Liver (tissue), 9 donors: ENCODE data around the gene ARHGEF12. TPM values are rescaled to one million over a fixed set of nuclear protein-coding genes. Genes with fewer than 3 reads are reported as not detected.

Source experiments
- DNase-seq: peaks from one replicate; pipeline ENCODE4 v3.0.0-alpha.2; 2017; ENCODE audit warnings: low spot score
- H3K27ac ChIP-seq, 2 donors: one replicate each; pipeline ENCODE4 v1.7.0; 2013; ENCODE audit warnings: inconsistent platforms in 2 of 2, low read length in 2 of 2, control low read depth in 1 of 2, low read depth in 1 of 2, mild to moderate bottlenecking in 1 of 2
- H3K27me3 ChIP-seq, 4 donors: one replicate each; pipeline versions ENCODE4 v1.6.1 to v1.7.0; 2013; ENCODE audit warnings: low read length in 3 of 4, inconsistent platforms in 1 of 4, mild to moderate bottlenecking in 1 of 4, moderate library complexity in 1 of 4; ENCODE audit not compliant: control insufficient read depth in 4 of 4, insufficient read depth in 4 of 4
- H3K36me3 ChIP-seq, 4 donors: one replicate each; pipeline versions ENCODE4 v1.6.1 to v1.7.0; 2013; ENCODE audit warnings: low read length in 3 of 4, mild to moderate bottlenecking in 3 of 4, low read depth in 1 of 4, moderate library complexity in 1 of 4; ENCODE audit not compliant: control insufficient read depth in 4 of 4, insufficient read depth in 3 of 4
- H3K4me1 ChIP-seq, 4 donors: one replicate each; pipeline versions ENCODE4 v1.6.1 to v1.7.0; 2013; ENCODE audit warnings: low read length in 3 of 4, mild to moderate bottlenecking in 3 of 4, moderate library complexity in 1 of 4; ENCODE audit not compliant: control insufficient read depth in 4 of 4, insufficient read depth in 4 of 4
- H3K4me3 ChIP-seq, 3 donors: one replicate each; pipeline versions ENCODE4 v1.6.1 to v1.7.0; 2013; ENCODE audit warnings: low read length in 3 of 3, control low read depth in 1 of 3, low read depth in 1 of 3, mild to moderate bottlenecking in 1 of 3
- H3K9ac ChIP-seq, 2 donors: one replicate each; pipeline ENCODE4 v1.7.0; 2013; ENCODE audit warnings: low read length in 2 of 2, mild to moderate bottlenecking in 2 of 2, moderate library complexity in 2 of 2, control low read depth in 1 of 2, low read depth in 1 of 2
- H3K9me3 ChIP-seq, 4 donors: one replicate each; pipeline versions ENCODE4 v1.6.1 to v1.7.0; 2013; ENCODE audit warnings: low read length in 3 of 4; ENCODE audit not compliant: control insufficient read depth in 4 of 4
- FOXA1 ChIP-seq: IDR thresholded peaks from 2 replicates; pipeline ENCODE4 v1.6.1; 2016; ENCODE audit warnings: antibody characterized with exemption
- FOXA2 ChIP-seq: IDR thresholded peaks from 2 replicates; pipeline ENCODE4 v1.6.1; 2016; ENCODE audit warnings: antibody characterized with exemption
- GABPA ChIP-seq, 2 donors: IDR thresholded peaks in 1 of 2; conservative IDR thresholded peaks in 1 of 2; 2 replicates each; pipeline ENCODE4 v1.6.1; 2016; ENCODE audit warnings: antibody characterized with exemption in 2 of 2, mild to moderate bottlenecking in 1 of 2, moderate library complexity in 1 of 2
- HNF4A ChIP-seq, 2 donors: conservative IDR thresholded peaks; 2 replicates each; pipeline ENCODE4 v1.6.1; 2016; ENCODE audit warnings: antibody characterized with exemption in 2 of 2, mild to moderate bottlenecking in 2 of 2
- HNF4G ChIP-seq: IDR thresholded peaks from 2 replicates; pipeline ENCODE4 v1.6.1; 2016; ENCODE audit warnings: antibody characterized with exemption
- JUND ChIP-seq, 2 donors: IDR thresholded peaks; 2 replicates each; pipeline ENCODE4 v1.6.1; 2016; ENCODE audit warnings: antibody characterized with exemption in 2 of 2
- NR2F2 ChIP-seq: IDR thresholded peaks from 2 replicates; pipeline ENCODE4 v1.6.1; 2016; ENCODE audit warnings: antibody characterized with exemption
- RAD21 ChIP-seq, 2 donors: IDR thresholded peaks; 2 replicates each; pipeline ENCODE4 v1.6.1; 2016; ENCODE audit warnings: antibody characterized with exemption in 2 of 2, mild to moderate bottlenecking in 2 of 2
- RXRA ChIP-seq, 2 donors: IDR thresholded peaks; 2 replicates each; pipeline ENCODE4 v1.6.1; 2017 to 2018; ENCODE audit warnings: antibody characterized with exemption in 2 of 2, mild to moderate bottlenecking in 1 of 2
- SP1 ChIP-seq: IDR thresholded peaks from 2 replicates; pipeline ENCODE4 v1.6.1; 2018; ENCODE audit warnings: antibody characterized with exemption, mild to moderate bottlenecking
- TAF1 ChIP-seq: conservative IDR thresholded peaks from 2 replicates; pipeline ENCODE4 v1.6.1; 2016; ENCODE audit warnings: antibody characterized with exemption, mild to moderate bottlenecking
- YY1 ChIP-seq: IDR thresholded peaks from 2 replicates; pipeline ENCODE4 v1.6.1; 2016; ENCODE audit warnings: antibody characterized with exemption, mild to moderate bottlenecking
- WGBS: extraction: QIAGEN DNeasy Blood & Tissue Kit; methylation state at CpG from one replicate; pipeline ENCODE4 v1.1.7; 2013; 5-methylcytosine and 5-hydroxymethylcytosine counted together
- polyA plus RNA-seq, 2 donors: library from polyadenylated mRNA; stranded (reverse) in 1 of 2; unstranded in 1 of 2; fragments of 200-250 nt in 1 of 2; fragments of >200 nt in 1 of 2; fragmentation: Nextera tagmentation in 1 of 2; extraction: Ambion mirVana in 1 of 2; gene quantifications; one replicate each; pipeline versions ENCODE4 v1.2.1 to v1.2.3, GENCODE V29; 2013 to 2015
- total RNA-seq, 2 donors: library from RNA; depleted of rRNA; stranded (reverse); fragments of >200 nt; gene quantifications; one replicate each; pipeline ENCODE4 v1.2.3, GENCODE V29; 2014
- TF ChIP-seq, protein P1 (sequence below): IDR thresholded peaks from 2 replicates; pipeline ENCODE4 v1.6.1; 2016; ENCODE audit warnings: antibody characterized with exemption, mild to moderate bottlenecking
- TF ChIP-seq, protein P2 (sequence below): fragments of 150-350 bp; IDR thresholded peaks from 2 replicates; pipeline ENCODE4 v1.5.1; 2017; ENCODE audit warnings: improper control_type of control experiment, low read depth, low read length; ENCODE audit not compliant: missing input control
- TF ChIP-seq, protein P3 (sequence below): IDR thresholded peaks from 2 replicates; pipeline ENCODE4 v1.6.1; 2016; ENCODE audit warnings: antibody characterized with exemption
- donor health status: healthy.
- donor health status: healthy.
- donor health status: healthy.
- donor health status: healthy.
- donor health status: healthy.

ARHGEF12 gene
- total and polyA plus RNA-seq, 4 donors = 28.0 to 169 (median 53.9) TPM

DNA sequence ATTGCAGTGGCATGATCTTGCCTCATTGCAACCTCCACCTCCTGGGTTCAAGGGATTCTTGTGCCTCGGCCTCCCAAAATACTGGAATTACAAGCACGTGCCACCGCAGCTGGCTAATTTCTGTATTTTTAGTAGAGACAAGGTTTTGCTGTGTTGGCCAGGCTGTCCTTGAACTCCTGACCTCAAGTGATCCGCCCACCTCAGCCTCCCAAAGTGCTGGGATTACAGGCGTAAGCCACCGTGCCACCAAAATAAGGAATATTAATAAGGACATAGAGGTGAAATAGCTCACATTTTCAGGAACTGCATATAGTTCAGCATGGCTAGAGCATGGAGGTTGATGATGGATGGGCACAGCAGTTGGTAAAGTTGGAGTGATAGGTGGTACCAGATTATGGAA, 21.4 kb downstream of the ARHGEF12 start:
- TF ChIP-seq JUND (IDR thresholded peaks at IDR 0.05) (no peak), NR2F2 (no peak), SP1 (no peak), GABPA (IDR thresholded peaks at IDR 0.05 in 1 of 2, conservative IDR thresholded peaks at IDR 0.05 in 1 of 2) (no peak)
- TF ChIP-seq, protein P1, sequence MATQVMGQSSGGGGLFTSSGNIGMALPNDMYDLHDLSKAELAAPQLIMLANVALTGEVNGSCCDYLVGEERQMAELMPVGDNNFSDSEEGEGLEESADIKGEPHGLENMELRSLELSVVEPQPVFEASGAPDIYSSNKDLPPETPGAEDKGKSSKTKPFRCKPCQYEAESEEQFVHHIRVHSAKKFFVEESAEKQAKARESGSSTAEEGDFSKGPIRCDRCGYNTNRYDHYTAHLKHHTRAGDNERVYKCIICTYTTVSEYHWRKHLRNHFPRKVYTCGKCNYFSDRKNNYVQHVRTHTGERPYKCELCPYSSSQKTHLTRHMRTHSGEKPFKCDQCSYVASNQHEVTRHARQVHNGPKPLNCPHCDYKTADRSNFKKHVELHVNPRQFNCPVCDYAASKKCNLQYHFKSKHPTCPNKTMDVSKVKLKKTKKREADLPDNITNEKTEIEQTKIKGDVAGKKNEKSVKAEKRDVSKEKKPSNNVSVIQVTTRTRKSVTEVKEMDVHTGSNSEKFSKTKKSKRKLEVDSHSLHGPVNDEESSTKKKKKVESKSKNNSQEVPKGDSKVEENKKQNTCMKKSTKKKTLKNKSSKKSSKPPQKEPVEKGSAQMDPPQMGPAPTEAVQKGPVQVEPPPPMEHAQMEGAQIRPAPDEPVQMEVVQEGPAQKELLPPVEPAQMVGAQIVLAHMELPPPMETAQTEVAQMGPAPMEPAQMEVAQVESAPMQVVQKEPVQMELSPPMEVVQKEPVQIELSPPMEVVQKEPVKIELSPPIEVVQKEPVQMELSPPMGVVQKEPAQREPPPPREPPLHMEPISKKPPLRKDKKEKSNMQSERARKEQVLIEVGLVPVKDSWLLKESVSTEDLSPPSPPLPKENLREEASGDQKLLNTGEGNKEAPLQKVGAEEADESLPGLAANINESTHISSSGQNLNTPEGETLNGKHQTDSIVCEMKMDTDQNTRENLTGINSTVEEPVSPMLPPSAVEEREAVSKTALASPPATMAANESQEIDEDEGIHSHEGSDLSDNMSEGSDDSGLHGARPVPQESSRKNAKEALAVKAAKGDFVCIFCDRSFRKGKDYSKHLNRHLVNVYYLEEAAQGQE = no peak
- no peak overlapping the region for H3K4me3 ChIP-seq
- peaks cover 11 to 30% (median 16%) of the 10 kb centered on the region in 4 donors for H3K4me1 ChIP-seq
- no peak overlapping the region for H3K27ac ChIP-seq
- WGBS = 87% methylated on average over 6 of the region's 6 CpGs
- H3K9ac ChIP-seq = no peak overlapping the region
- H3K36me3 ChIP-seq = no peaks in the 10 kb centered on the region
- no peaks in the 10 kb centered on the region for H3K9me3 ChIP-seq
- H3K27me3 ChIP-seq = no peaks in the 10 kb centered on the region
- no peak for DNase-seq

DNA sequence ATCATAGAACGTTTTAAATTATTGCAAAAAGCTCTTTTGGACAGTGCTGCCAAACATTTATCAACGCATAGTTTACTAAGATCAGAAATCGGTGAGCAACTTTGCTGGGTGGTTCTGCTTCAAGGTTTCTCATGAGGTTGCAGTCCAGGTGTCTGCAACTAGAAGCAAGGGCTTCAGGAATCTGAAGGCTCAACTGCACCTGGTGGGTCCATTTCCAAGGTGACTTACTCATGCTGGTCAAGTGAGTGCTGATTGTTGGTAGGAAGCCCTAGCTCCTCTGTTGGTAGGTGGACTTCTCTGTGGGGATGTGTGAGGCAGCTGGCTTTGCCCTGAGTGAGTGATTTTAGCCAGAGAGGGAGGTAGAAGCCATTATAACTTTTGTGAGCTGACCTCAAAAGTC, 22.5 kb downstream of the ARHGEF12 start:
- 84% methylated on average over 3 of the region's 3 CpGs for WGBS
- no peak overlapping the region for H3K27ac ChIP-seq
- H3K9me3 ChIP-seq = no peaks in the 10 kb centered on the region
- TF ChIP-seq FOXA1 (no peak), TAF1 (no peak), GABPA (IDR thresholded peaks at IDR 0.05 in 1 of 2, conservative IDR thresholded peaks at IDR 0.05 in 1 of 2) (no peak), YY1 (no peak), RAD21 (IDR thresholded peaks at IDR 0.05) (no peak), HNF4A (conservative IDR thresholded peaks at IDR 0.05) (no peak), FOXA2 (no peak), RXRA (IDR thresholded peaks at IDR 0.05) (no peak), HNF4G (no peak), JUND (IDR thresholded peaks at IDR 0.05) (no peak)
- TF ChIP-seq, protein P2, sequence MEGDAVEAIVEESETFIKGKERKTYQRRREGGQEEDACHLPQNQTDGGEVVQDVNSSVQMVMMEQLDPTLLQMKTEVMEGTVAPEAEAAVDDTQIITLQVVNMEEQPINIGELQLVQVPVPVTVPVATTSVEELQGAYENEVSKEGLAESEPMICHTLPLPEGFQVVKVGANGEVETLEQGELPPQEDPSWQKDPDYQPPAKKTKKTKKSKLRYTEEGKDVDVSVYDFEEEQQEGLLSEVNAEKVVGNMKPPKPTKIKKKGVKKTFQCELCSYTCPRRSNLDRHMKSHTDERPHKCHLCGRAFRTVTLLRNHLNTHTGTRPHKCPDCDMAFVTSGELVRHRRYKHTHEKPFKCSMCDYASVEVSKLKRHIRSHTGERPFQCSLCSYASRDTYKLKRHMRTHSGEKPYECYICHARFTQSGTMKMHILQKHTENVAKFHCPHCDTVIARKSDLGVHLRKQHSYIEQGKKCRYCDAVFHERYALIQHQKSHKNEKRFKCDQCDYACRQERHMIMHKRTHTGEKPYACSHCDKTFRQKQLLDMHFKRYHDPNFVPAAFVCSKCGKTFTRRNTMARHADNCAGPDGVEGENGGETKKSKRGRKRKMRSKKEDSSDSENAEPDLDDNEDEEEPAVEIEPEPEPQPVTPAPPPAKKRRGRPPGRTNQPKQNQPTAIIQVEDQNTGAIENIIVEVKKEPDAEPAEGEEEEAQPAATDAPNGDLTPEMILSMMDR = no peak
- TF ChIP-seq, protein P3, sequence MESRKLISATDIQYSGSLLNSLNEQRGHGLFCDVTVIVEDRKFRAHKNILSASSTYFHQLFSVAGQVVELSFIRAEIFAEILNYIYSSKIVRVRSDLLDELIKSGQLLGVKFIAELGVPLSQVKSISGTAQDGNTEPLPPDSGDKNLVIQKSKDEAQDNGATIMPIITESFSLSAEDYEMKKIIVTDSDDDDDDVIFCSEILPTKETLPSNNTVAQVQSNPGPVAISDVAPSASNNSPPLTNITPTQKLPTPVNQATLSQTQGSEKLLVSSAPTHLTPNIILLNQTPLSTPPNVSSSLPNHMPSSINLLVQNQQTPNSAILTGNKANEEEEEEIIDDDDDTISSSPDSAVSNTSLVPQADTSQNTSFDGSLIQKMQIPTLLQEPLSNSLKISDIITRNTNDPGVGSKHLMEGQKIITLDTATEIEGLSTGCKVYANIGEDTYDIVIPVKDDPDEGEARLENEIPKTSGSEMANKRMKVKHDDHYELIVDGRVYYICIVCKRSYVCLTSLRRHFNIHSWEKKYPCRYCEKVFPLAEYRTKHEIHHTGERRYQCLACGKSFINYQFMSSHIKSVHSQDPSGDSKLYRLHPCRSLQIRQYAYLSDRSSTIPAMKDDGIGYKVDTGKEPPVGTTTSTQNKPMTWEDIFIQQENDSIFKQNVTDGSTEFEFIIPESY = no peak
- H3K27me3 ChIP-seq = no peaks in the 10 kb centered on the region
- no peak for DNase-seq
- H3K4me1 ChIP-seq = peaks cover 7 to 26% (median 12%) of the 10 kb centered on the region in 4 donors
- no peaks in the 10 kb centered on the region for H3K36me3 ChIP-seq
- no peak overlapping the region for H3K4me3 ChIP-seq
- H3K9ac ChIP-seq = no peak overlapping the region
